ENCODE results near the gene BMPR1A. TPM values are rescaled to one million over a fixed set of nuclear protein-coding genes. Genes with fewer than 3 reads are reported as not detected.

The BMPR1A gene
- total and polyA plus RNA-seq, 2 of the 13 experiments (the other 11 are each of a cell fraction or from before 2014, with no cell fraction given) = 17.8 to 44.2 TPM

DNA sequence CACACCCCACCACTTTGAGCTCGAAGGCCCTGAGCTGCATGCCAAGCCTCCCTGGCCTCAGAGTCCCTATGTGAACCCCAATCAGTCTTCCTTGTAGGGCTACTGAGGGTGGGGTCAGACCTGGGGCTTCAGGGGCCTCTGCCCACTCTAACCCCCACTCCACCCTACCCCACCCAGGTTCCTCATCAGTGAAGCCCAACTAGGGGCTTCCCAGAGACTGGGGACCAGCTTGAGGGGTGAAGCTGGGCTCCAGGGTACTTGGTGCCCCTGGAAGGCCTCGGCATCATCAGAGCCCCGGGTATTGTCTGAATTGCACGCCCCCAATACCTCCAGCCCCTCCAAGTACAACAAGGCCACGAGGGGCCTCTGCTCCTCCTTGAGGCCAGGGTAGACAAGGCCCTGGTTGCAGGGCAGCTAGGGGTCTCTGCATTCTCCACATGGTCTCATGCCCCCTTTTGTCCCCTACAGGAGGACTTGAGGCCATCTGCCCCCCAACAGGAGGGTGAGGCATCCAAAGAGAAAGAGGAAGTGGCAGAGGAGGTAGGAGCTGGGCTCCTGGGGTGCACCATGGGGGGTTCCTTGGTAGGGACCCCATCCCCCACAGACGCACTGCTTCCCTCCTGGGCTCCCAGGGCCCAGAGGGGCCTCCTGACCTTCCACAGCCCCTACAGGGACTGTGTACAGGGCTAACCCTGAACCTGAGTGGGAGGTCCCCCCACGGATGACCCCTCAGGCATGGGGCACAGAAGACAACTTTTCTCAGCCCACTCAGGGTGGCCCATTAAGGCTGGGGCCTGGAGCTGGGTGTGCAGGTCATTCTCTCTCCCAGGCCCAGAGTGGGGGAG, 205.9 kb downstream of the BMPR1A start (continued):
- no peak for TF ChIP-seq PHF20 (CRISPR knock-in tag; IDR thresholded peaks at IDR 0.05)
- no peak for TF ChIP-seq BRCA1 (CRISPR knock-in tag; IDR thresholded peaks at IDR 0.05)
- TF ChIP-seq PRMT3 (CRISPR knock-in tag; IDR thresholded peaks at IDR 0.05; ENCODE audit: borderline replicate concordance, low read depth) = no peak
- TF ChIP-seq, protein P1, sequence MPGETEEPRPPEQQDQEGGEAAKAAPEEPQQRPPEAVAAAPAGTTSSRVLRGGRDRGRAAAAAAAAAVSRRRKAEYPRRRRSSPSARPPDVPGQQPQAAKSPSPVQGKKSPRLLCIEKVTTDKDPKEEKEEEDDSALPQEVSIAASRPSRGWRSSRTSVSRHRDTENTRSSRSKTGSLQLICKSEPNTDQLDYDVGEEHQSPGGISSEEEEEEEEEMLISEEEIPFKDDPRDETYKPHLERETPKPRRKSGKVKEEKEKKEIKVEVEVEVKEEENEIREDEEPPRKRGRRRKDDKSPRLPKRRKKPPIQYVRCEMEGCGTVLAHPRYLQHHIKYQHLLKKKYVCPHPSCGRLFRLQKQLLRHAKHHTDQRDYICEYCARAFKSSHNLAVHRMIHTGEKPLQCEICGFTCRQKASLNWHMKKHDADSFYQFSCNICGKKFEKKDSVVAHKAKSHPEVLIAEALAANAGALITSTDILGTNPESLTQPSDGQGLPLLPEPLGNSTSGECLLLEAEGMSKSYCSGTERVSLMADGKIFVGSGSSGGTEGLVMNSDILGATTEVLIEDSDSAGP (CRISPR knock-in tag; IDR thresholded peaks at IDR 0.05; ENCODE audit: borderline replicate concordance) = no peak
- no peak for TF ChIP-seq ZNF605 (CRISPR knock-in tag; IDR thresholded peaks at IDR 0.05)
- no peak for TF ChIP-seq ZNF878 (CRISPR knock-in tag; IDR thresholded peaks at IDR 0.05)
- TF ChIP-seq ZNF33A (CRISPR knock-in tag; IDR thresholded peaks at IDR 0.05; ENCODE audit: borderline replicate concordance) = no peak
- TF ChIP-seq, protein P2, sequence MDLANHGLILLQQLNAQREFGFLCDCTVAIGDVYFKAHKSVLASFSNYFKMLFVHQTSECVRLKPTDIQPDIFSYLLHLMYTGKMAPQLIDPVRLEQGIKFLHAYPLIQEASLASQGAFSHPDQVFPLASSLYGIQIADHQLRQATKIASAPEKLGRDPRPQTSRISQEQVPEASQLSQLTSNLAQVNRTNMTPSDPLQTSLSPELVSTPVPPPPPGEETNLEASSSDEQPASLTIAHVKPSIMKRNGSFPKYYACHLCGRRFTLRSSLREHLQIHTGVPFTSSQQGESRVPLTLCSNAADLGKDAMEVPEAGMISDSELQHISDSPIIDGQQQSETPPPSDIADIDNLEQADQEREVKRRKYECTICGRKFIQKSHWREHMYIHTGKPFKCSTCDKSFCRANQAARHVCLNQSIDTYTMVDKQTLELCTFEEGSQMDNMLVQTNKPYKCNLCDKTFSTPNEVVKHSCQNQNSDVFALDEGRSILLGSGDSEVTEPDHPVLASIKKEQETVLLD (CRISPR knock-in tag; IDR thresholded peaks at IDR 0.05; ENCODE audit: low read depth) = no peak
- no peak for TF ChIP-seq HDAC2 (CRISPR knock-in tag; IDR thresholded peaks at IDR 0.05)
- TF ChIP-seq ZFP41 (CRISPR knock-in tag; IDR thresholded peaks at IDR 0.05; ENCODE audit: borderline replicate concordance) = no peak

Data from HepG2 (cell line).